ENCODE measurements around the gene CNTRL. TPM values are rescaled to one million over a fixed set of nuclear protein-coding genes. Genes with fewer than 3 reads are reported as not detected.
"Not testable (repeated sequence)": the region's sequence is repeated elsewhere in the genome, so short reads cannot be mapped to it uniquely, and the experiment has no call there.

CNTRL gene
- total RNA-seq, 1 donor from 2014 or later: 8.1 TPM

DNA sequence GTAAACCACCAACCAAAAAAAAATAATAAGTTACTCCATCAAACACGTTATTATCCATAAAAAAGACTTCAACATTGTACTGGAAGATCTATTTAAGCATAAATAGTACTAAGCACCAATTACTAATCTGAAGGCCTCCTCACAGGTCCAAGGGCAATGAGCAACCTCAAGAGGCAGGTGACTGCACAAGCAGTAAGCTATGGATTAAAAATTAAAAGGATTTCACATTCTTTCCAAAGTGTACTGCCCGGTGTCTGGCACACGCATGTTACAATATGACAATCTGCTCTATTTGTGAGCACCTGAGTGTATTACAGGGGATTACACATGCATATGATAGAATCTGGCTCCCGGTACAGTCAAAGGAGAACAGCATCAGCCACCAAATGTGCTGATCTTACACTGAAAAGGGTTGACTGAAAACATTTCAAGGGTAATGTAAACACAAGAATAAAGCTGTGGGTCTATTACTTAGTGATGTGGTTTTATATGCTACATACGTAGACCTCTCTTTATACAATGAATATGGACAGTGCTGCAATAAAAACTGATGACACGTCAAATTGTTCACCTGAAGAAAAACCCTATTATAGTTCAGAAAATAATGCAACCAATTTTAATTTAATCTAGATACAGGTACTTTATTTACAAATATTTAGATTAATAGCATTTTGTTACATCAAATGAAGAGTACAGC, 104.1 kb downstream of the CNTRL start:
- DNase-seq (ENCODE audit: low read depth in 2 of 2): no peak

DNA sequence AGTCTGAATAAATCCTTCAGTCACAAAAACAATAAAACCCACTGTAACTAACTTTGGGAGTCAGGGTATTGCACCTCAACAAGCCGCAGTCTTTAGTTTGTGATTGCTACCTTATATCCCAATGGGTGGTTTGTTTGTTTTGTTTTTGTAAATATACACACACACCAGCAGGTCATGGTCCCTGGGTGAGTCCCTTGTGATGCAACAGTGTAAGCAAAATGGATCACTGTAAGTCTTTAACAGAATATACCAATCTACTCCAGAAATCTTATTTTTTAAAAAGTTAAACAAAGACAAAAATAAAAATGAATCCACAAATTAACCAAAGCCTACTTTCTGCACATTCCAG, 104.6 kb downstream of the CNTRL start:
- DNase-seq (ENCODE audit: low read depth in 2 of 2): not testable (repeated sequence)

DNA sequence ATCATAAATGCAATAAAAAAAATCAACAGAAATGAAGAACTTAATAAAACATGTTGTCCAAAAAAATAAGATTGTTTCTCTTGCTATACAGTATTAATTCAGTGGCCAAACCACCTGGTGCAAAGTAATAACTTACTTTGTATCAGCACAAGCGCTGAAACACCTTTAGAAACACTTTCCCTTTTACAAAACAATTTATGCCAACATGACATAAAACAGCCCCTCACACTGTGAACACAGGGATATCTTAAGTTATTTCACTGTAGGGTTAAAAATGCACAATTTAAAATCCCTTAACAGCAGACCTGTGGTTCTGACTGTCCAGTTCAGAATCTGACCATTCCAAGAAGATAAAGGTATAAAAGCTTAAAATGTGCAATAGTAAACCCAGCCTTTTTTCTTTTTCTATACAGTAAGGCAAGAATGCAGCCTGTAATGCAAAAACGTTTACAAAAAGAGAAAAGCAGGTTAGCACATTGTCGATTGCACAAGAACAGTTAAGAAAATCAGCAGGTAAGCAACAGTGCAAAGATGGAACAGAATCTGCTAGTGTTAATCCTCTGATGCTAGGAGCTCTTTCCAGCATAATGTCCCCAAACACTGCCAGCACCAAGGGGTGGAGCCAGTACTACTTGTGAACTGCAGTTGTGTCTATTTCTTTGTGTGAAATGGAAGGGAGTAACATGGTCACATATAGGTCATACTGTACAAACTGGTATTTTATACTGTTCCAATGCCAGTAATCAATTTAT, 105.4 kb downstream of the CNTRL start:
- DNase-seq (ENCODE audit: low read depth in 2 of 2): no peak

DNA sequence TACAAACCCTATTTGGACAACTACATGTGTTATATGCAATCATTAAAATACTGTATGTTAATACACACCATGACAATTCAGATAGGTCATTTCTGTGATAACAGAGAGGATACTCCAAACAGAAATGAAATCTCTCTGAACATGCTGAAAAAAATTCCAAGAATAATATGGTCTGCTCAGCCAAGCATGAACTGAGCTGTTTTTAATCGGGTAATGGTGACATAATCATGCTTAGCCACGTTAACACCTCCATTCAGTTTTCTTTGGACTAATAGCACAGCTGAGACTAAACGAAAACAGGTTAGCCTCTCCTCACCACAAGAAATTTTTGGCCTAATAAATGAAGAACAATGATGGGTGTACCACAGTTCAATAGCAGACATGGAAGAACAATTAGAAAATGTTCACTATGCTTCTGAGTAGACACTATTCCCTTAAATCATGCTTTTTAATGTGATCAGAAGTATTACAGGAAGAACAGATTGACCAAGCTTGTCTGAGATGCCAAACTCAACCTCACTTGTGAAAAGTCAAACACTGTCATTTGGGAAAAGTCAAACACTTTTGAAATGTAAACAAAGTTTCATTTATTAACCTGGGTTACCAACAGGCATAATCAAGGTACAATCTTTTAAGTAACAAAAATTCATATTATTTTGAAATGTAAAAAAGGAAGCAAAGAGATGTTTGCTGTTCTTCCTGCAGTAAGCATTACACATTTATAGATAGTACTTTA, 107.5 kb downstream of the CNTRL start:
- no peak for DNase-seq (ENCODE audit: low read depth in 2 of 2)

DNA sequence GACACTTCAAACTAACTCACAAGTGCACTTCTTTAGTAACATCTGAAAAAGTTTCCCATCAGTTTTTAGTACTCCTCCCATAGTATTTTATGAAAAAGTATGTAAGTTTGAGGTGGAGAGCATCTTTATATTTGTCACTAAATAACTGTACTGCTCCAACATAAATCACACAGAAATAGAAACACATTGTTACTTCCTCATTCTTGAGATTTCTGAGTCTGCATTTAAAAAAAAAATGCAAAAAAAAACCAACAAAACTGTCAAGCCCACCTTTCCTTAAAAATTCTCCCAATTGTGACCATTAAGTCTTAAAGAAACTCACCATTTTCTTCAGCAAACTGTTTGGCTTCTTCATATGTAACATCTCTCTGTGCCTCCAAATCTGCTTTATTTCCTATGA, 108.2 kb downstream of the CNTRL start:
- DNase-seq (ENCODE audit: low read depth in 2 of 2): no peak

DNA sequence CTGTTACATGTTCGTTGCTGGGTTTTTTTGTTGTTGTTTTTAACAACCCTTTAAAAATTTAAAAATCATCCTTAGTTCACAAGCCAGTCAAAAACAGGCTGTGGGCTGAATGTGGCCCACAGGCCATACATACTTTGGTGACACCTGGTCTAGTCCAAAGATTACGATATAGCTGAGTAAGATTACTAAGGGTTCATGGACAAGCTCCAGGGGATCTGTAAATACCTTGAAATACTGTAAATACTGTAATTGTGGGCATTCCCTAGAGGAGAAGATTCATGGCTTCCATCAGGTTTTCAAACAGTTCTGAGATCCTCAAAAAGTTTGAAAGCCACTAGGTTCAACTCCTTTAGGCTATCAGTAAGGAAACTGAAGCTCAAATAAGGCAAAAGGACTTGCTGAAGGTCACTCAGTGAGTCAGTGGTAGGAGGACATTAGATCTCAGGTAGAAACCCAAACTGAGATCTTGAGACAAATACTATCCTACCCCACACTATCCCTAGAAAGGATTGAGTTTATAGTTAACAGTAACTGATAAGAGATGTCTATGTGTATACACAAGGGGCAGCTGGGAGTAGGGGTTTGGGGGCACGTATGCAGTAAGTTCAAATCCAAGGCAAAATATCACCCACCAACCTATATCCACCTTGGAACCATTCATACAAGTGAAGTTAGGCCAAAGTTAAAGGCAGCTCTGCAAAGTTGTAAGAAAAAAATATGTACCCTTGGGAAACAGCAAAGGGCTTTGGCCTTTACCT, 109.1 kb downstream of the CNTRL start:
- no peak for DNase-seq (ENCODE audit: low read depth in 2 of 2)

DNA sequence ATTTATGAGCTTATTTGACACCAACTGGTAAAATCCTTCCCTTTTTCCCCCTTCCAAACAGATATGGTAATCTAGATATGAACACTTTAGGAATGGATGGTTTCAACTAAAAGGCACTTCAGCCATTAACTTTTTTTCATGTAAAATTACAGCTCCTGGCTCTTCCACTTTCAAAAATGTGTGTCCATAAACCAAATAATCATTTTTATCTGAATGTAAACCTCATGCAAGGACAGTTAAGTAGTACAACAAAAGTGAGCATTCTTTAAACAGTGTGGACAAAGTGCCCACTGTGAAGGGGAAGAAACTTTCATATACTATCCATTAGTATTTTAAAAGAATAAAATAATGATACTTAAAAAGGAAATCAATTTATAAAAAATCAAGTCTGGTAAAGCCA, 109.7 kb downstream of the CNTRL start:
- DNase-seq (ENCODE audit: low read depth in 2 of 2): no peak

DNA sequence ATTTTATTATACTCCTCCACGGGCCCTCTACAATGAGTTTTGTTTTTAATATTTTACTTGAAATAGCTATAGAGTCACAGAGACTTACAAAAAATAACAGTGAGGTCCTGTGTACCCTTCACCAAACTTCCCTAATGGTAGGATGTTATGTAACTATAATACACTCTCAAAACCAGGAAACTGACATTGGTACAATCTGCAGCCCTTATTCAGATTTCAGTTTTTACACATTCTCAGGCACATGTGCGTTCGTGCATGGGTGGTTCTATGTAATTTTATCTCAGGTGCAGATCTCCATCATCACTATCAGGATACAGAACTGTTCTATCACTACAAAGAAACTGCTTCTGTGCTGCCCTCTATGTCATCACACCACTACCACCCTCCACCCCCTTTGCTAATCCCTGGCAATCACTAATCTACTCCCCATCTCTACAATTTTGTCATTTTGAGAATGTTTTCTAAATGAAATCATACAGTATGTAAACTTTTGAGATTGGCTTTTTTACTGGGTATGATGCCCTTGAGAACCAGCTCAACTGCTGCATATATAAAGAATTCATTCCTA, 110.5 kb downstream of the CNTRL start:
- no peak for DNase-seq (ENCODE audit: low read depth in 2 of 2)

DNA sequence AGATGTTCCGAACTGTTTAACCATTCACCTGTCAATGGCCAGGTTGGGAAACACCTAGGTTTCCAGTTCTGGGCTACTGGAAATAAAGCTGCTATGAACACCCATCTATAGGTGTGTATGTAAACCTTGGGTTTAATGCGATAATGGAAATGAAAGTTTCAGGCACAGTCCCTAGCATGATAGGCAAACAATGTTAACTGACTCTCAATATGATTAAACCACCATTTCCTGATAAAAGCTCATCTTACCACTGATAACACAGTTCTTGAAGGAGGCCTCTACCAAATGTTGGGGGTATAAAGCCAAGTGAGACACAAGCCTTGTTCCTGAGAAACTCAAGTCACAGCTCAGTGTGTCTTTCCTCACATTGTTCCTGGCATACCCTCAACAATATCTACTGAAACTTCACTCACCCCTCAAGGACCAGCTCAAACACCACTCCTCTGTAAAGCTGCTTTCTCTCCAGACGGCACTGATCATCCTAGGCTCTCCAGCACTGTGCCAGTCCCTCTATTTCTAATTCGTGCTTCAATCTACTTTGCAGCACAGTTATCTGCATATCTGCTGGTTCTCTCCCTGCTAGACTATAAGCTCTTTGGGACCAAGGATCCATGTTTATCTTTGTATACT, 111.1 kb downstream of the CNTRL start:
- no peak for DNase-seq (ENCODE audit: low read depth in 2 of 2)

DNA sequence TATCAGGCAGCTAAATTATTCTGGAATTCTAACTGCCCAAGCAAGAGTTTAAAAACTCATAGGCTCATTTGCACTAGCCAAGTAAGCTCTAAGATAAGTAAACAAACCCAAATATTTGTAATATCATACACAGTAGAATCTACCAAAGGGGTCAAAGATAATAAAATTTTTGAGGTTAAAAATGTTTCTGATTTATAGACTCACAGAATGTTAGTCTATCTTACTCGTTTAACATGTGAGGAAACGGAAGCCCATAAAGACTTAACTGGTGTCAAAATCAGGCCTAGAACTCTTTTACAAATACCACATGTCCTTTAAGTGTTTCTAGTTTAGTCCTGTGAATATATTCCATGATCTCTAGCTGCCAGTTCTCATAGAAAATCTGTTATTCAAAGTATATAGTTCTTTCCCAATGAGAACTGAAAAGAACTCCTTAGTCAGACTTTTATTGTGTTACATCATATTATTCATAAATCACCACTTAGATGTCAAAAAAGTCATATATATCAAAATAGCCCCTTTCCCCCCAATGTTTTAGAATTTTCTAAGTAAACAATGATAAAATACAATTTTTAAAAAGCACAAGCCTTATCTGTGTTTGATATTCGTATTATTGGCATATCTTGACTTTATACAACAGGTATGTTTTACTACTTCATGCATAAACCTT, 113.0 kb downstream of the CNTRL start:
- no peak for DNase-seq (ENCODE audit: low read depth in 2 of 2)

DNA sequence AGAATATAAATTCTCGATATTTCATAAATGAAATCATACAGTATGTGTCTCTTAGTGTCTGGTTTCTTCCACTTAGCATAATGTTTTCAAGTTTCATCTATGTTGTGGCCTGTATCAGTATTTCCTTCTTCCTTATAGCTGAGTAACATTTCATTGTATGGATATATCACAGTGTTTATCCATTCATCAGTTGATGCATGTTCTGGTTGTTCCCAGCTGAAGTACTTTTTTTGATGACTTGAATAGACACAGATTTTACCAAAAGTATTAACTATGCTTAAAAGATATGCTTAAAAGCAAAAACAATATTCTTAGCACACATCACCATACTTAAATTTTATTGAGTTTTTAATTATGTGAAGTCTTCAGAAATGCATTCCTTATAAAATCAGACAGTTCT, 114.3 kb downstream of the CNTRL start:
- no peak for DNase-seq (ENCODE audit: low read depth in 2 of 2)

DNA sequence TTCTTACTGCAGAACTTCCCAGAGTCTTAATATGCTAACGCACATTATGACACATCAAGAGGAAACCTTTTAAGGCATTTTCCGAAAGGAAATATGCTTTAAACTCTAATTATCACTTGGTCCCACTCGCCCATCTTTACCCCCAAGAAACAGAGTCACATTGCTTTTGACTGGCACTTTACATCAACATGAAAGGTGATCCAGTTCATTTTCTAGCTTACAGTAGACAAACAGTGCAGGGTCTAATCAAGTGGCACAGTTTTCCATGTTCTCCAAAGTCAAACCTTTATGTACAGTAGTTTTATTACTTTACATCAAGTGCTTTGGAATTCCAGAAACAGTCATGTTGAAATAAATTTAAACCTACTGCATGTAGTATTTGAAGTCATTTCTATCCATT, 114.9 kb downstream of the CNTRL start:
- DNase-seq (ENCODE audit: low read depth in 2 of 2): no peak

DNA sequence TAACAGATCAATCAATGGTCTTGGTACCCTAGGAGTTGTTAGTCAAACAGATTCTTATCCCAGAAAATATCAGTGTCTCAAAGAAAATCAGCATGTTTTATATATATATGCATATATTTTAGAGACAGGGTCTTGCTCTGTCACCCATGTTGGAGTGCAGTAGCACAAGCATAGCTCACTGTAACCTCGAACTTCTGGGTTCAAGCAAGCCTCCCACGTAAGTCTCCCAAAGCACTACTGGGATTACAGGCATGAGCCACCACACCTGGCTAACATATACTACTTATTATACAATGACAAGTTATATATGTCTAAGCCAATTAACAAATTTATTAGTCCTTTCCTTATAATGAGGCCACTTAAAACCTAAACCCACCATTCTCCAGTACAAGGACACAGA, 116.5 kb downstream of the CNTRL start:
- DNase-seq (ENCODE audit: low read depth in 2 of 2): no peak

DNA sequence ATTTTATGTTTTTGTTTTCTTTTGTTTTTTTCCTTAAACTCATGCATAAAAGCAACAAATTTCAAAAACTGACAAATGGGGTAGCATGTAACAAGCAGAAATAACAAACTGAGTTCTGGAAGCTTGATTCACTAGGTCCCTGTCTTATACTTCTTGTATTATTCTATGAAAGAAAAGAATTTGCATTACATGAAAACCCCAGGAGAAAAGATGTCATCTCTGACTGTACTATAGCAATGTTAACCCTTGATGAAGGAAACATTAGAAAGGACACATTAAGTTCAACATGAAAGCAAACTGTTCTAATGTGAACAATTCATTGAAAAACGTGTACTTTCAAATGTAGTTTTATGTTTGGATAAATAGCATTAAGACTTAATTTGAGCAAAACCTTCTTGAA, 117.8 kb downstream of the CNTRL start:
- no peak for DNase-seq (ENCODE audit: low read depth in 2 of 2)

DNA sequence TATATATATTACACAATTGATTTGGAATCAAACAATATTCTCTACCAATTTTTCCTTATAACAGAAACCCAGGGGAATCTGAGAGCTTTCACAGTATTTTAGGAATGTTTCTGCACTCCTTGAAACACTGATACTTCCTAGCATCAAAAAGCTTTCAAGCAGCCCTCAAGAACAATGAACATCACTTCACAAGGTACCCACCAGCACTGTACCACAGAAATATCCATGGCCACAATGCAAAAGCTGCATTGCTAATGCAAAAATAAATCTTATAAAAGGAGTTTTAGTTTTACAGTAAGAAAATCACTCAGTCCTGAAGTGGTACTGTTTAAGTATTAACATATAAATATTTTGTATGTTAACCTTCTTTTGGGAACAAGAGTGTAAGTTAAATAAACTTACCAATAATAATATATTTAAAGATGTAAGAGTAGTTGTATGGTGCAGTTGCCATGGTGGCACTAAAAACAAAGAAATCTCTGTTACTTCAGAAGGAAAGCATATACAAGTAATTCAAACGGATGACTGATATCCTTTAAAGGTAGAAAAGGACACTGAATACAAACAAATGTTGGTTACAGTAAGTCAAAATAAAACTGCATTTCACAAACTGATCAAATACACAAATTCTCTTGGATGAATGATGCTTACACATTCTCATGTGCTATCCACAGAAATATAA, 118.3 kb downstream of the CNTRL start:
- DNase-seq (ENCODE audit: low read depth in 2 of 2): peak in 1 of 2 donors; percentile 32

DNA sequence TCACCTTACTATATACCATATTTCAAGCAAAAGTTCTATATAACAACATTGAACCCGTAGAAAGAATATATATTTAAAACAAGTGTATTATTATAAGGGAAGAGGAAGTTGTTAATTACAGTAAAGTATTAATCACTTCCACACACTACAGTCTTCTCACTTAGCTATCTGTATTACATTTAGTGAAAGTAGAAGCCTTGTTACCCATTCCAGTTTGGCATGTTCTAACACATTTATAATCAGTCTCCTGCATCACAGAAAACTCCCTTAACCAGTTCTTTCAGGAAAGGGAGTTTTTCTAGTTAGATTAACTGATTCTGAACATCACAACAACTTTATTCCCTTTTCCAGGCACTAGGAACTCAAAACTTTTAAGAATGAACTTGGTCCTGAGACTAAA, 120.0 kb downstream of the CNTRL start:
- DNase-seq (ENCODE audit: low read depth in 2 of 2): no peak

DNA sequence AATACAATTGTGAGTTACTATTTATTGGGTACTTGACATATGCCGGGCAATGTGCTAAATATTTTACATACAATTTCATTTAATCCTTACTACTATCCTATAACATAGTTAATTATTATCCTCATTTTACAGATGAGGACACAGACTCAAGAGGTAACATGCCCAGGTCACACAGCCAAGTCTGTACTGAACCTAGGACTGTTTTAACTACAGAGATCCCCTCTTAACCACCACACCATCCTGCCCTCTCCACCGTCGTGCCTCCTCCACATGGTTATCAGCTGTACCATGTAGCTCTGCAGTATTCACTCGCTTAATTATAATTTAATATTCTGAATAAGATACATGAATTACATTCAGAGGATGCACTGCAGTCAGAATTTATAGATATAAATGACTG, 121.6 kb downstream of the CNTRL start:
- DNase-seq (ENCODE audit: low read depth in 2 of 2): no peak

DNA sequence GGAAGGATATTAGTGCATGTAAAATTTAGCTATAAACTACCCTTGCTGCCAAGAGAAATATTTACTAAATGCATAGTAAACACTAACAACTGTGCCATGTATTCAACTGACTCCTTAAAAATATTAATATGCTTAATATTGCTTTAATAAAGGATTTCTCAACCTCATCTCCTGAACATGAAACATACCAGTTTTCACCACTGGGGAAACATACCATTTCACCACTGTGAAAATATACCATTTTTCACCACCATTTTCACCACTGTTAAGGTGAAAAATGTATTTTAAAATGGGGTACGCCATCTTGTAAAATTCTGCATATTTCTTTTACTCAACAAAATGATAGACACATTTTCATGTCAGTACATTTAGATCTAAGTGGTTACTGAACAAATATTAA, 122.4 kb downstream of the CNTRL start:
- DNase-seq (ENCODE audit: low read depth in 2 of 2): no peak

DNA sequence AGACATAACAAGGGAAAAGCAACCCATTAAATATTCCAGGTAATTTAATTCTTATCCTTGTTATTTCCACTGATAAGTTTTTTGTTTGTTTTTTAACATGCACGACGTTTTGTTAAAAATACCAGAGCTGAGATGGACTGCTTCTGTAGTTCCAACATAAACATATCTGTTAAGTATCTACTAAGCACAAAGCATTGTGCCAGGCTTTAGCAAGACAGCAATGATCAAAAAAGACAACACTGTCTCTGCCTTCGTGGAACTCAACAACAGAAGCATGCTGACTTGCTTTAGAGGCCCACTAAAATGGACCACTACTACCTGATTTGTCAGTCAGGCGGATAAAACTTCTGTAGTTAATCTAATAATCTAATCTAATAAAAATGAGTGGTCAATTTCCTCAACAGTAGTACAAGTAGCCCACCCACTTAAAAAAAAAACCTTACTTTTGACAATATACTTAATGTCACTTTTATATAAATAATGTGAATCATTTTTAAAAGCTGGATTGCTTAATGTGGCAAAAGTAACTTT, 123.8 kb downstream of the CNTRL start:
- peak in 1 of 2 donors; percentile 7 for DNase-seq (ENCODE audit: low read depth in 2 of 2)

DNA sequence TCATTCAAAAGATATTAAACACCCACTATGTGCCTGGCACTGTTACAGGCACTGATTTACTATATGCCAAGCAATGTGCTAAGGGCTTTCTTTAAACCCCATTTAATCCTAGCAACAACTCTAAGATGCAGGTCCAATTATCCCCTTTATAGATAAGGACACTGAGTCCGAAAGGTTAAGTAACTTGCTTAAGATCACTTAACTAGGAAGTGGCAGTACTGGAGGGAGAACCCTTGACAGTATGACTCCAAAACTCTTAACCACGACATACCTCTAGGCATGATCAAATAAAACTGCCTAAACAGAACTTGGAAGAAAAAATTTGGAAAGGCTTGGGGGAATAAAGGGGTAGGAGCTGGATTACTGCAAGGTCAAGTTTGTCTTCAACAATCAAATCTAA, 125.2 kb downstream of the CNTRL start:
- DNase-seq (ENCODE audit: low read depth in 2 of 2): no peak
